SK-N-MC (cell line): ENCODE results near the gene MAGIX.

Experiments
- EZH2 ChIP-seq: fragments of 200-600 bp; sonication (generic); IDR thresholded peaks from one replicate; pipeline ENCODE4 v1.6.1; 2017; ENCODE audit warnings: antibody characterized with exemption
- POLR2AphosphoS5 ChIP-seq: IDR thresholded peaks from 2 replicates; pipeline ENCODE4 v1.6.1; 2012; ENCODE audit warnings: mild to moderate bottlenecking, low read depth, low read length, borderline replicate concordance

DNA sequence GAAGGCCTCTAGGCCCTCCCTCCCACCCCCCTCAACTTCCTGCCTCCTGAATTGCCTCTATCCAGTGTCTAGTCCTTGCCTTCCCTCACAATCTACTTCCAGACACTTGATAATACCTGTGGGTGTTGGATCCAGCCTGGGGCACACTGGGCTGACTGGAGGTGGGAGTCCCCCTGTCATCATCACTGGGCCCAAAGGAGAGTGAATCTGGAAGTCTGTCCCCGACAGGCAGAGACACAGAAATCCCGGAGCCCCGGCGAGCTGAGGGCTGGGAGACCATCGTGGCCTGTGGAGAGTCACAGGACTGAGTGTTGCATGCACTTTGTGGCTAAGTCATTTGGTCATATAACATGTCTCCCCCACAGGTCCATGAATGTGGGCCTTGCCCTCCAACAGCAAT lies 45.8 kb downstream of the MAGIX start:
- TF ChIP-seq EZH2 (no peak), POLR2AphosphoS5 (no peak)
